Brain microvascular endothelial cell (primary cell): Measurements from ENCODE around the gene PAMR1.

Experiments
- DNase-seq: peaks from one replicate; pipeline ENCODE4 v3.0.0-alpha.2; 2020
- H3K27ac ChIP-seq: fragments of 250-450 bp; sonication (Bioruptor Pico); 2 replicates; pipeline ENCODE4 v1.5.1; 2020; ENCODE audit warnings: mild to moderate bottlenecking, moderate library complexity
- H3K27me3 ChIP-seq: fragments of 250-450 bp; sonication (Bioruptor Pico); replicated peaks from 2 replicates; pipeline ENCODE4 v1.5.1; 2020; ENCODE audit warnings: mild to moderate bottlenecking
- H3K36me3 ChIP-seq: fragments of 250-450 bp; sonication (Bioruptor Pico); replicated peaks from 2 replicates; pipeline ENCODE4 v1.5.1; 2020; ENCODE audit warnings: mild to moderate bottlenecking
- H3K4me3 ChIP-seq: 2 replicates; pipeline ENCODE4 v1.5.1; 2011; ENCODE audit warnings: low read depth, mild to moderate bottlenecking, control low read depth, low read length, moderate library complexity
- CTCF ChIP-seq: IDR thresholded peaks from 2 replicates; pipeline ENCODE4 v1.5.1; 2011; ENCODE audit warnings: low read depth, mild to moderate bottlenecking, moderate library complexity, low read length, control low read depth, inconsistent platforms; ENCODE audit errors: missing control alignments
- in situ Hi-C: cut with HindIII; loops from 2 replicates; pipeline ENCODE4 v1.10.0; 2017; ENCODE audit warnings: low sequenced_read_pairs, low pct_ligation_motif_present

The PAMR1 gene

GRCh38 chr11:35388061-35388460, 137.4 kb downstream of the PAMR1 start:
- no peak overlapping the region for H3K4me3 ChIP-seq
- no peak for DNase-seq
- no peak overlapping the region for H3K27ac ChIP-seq
- TF ChIP-seq CTCF: no peak
- no peaks in the 10 kb centered on the region for H3K36me3 ChIP-seq
- in situ Hi-C loops: loop anchor here (25.0 kb wide), 1 partner anchor 451 kb away; no protein-coding TSS in a partner anchor
- no peaks in the 10 kb centered on the region for H3K27me3 ChIP-seq

- Histone ChIP-seq H3K4me3 (no peak overlapping the region), H3K27ac (no peak overlapping the region), H3K27me3 (no peaks in the 10 kb centered on the region), H3K36me3 (no peaks in the 10 kb centered on the region)
- no peak for DNase-seq
- TF ChIP-seq CTCF: peak; percentile 56
- in situ Hi-C loops: loop anchor here (25.0 kb wide), 1 partner anchor 450 kb away; no protein-coding TSS in a partner anchor
Observed at GRCh38 chr11:35387111-35387982, 138.1 kb downstream of the PAMR1 start.

DNA sequence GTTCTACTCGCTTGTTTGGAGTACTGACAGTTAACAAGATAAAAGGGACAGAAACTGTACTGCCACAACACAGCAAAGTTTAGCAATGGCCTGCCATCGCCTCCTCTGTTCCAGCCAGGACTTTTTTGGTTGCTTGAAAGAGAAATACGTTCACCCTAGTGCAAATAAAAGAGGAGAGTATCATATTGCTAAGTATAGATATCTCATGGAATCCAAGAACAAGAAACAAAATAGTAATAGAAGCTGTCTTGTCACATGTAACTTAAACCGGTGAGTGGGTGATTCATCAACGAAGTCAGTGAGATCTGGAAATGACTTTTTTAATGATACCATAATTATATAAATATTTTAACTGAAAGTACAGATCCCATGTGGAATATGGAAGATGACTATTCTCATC, 141.5 kb downstream of the PAMR1 start:
- Histone ChIP-seq H3K27ac (no peak overlapping the region), H3K27me3 (no peaks in the 10 kb centered on the region), H3K4me3 (no peak overlapping the region), H3K36me3 (no peaks in the 10 kb centered on the region)
- in situ Hi-C loops: loop anchor here (25.0 kb wide), 1 partner anchor 447 kb away; no protein-coding TSS in a partner anchor
- no peak for TF ChIP-seq CTCF
- DNase-seq: no peak
